C4-2B (cell line): ENCODE data around the gene PIPOX.

Experiments
- H3K27ac ChIP-seq: fragments of 450-650 bp; 2 replicates; pipeline ENCODE4 v1.5.1; 2017
- ZFX ChIP-seq: fragments of 450-650 bp; IDR thresholded peaks from 2 replicates; pipeline ENCODE4 v1.6.1; 2017
- TF ChIP-seq, protein P1 (sequence below): fragments of 450-650 bp; conservative IDR thresholded peaks from 2 replicates; pipeline ENCODE4 v1.5.1; 2017; ENCODE audit warnings: mild to moderate bottlenecking

Gene PIPOX

DNA sequence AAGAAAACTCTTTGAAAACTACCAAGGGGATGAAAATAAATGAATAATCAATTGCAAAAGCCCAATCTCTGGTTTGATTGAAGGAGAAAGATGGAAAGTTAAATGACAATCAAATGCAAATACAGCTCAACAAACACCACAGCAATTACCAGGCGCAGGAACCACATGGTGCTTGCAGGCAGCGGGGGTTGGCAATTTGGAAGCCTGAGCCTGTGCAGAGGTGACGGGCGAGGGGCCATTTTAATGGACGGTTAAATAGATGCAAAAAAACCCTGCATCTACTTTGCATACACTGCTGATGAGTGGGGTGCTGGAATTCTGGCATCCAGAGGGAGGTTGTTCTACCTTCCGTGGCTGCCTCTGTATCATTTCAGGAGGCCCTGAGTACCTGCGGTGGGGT, 32.4 kb upstream of the PIPOX start:
- no peak overlapping the region for H3K27ac ChIP-seq
- no peak for TF ChIP-seq ZFX
- TF ChIP-seq, protein P1, sequence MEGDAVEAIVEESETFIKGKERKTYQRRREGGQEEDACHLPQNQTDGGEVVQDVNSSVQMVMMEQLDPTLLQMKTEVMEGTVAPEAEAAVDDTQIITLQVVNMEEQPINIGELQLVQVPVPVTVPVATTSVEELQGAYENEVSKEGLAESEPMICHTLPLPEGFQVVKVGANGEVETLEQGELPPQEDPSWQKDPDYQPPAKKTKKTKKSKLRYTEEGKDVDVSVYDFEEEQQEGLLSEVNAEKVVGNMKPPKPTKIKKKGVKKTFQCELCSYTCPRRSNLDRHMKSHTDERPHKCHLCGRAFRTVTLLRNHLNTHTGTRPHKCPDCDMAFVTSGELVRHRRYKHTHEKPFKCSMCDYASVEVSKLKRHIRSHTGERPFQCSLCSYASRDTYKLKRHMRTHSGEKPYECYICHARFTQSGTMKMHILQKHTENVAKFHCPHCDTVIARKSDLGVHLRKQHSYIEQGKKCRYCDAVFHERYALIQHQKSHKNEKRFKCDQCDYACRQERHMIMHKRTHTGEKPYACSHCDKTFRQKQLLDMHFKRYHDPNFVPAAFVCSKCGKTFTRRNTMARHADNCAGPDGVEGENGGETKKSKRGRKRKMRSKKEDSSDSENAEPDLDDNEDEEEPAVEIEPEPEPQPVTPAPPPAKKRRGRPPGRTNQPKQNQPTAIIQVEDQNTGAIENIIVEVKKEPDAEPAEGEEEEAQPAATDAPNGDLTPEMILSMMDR = no peak

GRCh38 chr17:29012535-29012934, 30.4 kb upstream of the PIPOX start:
- H3K27ac ChIP-seq = no peak overlapping the region
- no peak for TF ChIP-seq ZFX
- TF ChIP-seq, protein P1 = no peak

DNA sequence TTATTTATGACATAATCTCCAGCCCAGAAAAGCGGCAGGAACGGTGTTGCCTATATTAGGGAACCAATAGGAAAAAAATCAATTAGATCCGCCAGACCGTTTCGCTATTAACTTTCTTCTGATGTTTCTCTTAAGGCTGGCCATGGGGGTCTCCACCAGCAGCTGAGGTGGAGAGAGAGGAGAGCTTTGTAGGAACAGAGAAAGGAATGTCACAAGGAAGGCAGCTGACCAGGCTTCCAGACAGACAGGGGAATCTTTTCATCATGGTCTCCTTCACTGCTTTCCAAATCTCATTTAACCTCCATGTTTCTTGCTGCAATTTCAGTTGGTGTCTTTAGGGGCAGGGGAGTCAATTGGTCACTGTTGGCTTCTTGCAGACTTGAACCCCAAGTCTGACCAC, 28.2 kb upstream of the PIPOX start:
- TF ChIP-seq, protein P1 = no peak
- TF ChIP-seq ZFX = no peak
- no peak overlapping the region for H3K27ac ChIP-seq

GRCh38 chr17:29016345-29017210, 26.4 kb upstream of the PIPOX start:
- H3K27ac ChIP-seq = no peak overlapping the region
- TF ChIP-seq, protein P1 = no peak
- no peak for TF ChIP-seq ZFX

GRCh38 chr17:29018788-29019474, 24.0 kb upstream of the PIPOX start:
- H3K27ac ChIP-seq = no peak overlapping the region
- no peak for TF ChIP-seq ZFX
- TF ChIP-seq, protein P1 = no peak

DNA sequence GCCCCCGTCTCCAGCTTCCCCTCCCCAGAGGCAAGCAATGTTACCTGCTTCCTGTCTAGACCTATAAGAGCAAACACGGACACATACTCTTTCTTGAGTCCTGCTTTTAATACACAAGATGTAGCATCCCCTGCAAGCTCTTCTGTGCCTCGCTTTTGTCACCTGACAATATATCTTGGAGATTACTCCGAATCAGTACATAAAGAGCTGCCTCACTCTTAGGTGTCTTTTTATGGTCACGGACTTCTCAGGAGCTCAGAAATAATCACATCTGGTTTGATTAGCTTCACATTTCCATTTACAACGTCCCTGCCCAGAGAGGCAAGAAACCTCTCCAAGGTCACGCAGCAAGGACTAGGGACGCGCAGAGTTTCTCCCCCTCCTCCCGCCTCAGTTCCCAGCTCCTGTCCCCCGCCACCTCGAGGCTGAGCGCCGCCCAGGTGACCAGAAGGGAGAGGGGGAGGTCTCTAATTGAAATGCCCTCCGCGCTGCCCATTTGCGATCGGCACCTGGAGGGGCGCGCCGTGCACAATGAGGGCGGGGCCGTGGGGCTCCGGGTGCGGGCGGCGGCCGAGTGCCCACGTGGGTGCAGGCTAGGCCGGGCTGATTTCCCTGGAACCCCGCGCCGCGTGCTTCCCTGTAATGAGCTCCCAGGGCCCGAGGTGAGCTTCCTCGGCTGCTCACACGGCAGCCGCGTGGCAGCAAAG, 23.3 kb upstream of the PIPOX start:
- no peak overlapping the region for H3K27ac ChIP-seq
- no peak for TF ChIP-seq ZFX
- TF ChIP-seq, protein P1 = no peak

DNA sequence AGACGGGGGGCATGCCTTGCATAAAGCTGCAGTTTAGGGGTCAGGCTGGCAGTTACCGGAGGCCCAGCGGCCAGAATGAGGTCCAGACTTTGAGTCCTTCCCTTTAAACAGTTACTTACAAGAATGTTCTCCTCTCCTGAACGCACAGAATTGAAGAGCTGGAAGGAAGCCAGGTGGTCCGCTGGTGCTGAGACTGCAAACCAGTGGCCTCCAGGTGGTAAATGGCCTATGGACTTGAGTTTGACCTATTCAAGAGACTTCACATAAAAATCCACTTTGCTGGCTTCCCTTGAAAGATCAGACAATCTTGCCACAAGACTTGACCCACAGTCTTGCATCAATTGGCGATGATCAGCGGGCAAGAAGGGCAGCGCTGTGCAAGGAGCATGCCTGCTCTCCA, 22.4 kb upstream of the PIPOX start:
- no peak overlapping the region for H3K27ac ChIP-seq
- TF ChIP-seq, protein P1 = no peak
